HG02884 (cell line): ENCODE results near the gene ZNF575.

ENCODE experiments used
- ATAC-seq: cut with Tn5 transposase; IDR thresholded peaks from one replicate; pipeline ENCODE4 v1.9.1; 2021; ENCODE audit warnings: mild to moderate bottlenecking, moderate library complexity; ENCODE audit not compliant: unreplicated experiment

Gene ZNF575

GRCh38 chr19:43532962-43533545, at the start of gene ZNF575:
Gene ZNF575 (plus strand): TSS chr19:43533188. CDS start chr19:43534423, 1,235 bp downstream.
- ATAC-seq, result peak; percentile 48

GRCh38 chr19:43483281-43483680, 49.7 kb upstream of the ZNF575 start:
- ATAC-seq, result no peak

GRCh38 chr19:43485951-43486350, 47.0 kb upstream of the ZNF575 start:
- ATAC-seq, result no peak

- no peak for ATAC-seq
Observed at GRCh38 chr19:43486412-43486811, 46.6 kb upstream of the ZNF575 start.

- no peak for ATAC-seq
Observed at GRCh38 chr19:43488179-43488578, 44.8 kb upstream of the ZNF575 start.

GRCh38 chr19:43489310-43489709, 43.7 kb upstream of the ZNF575 start:
- no peak for ATAC-seq

- no peak for ATAC-seq
Observed at GRCh38 chr19:43489979-43490599, 42.9 kb upstream of the ZNF575 start.

GRCh38 chr19:43490759-43491158, 42.2 kb upstream of the ZNF575 start:
- ATAC-seq, result no peak

- no peak for ATAC-seq
Observed at GRCh38 chr19:43495082-43495481, 37.9 kb upstream of the ZNF575 start.

GRCh38 chr19:43496960-43497359, 36.0 kb upstream of the ZNF575 start:
- ATAC-seq, result no peak

GRCh38 chr19:43498233-43498842, 34.6 kb upstream of the ZNF575 start:
- no peak for ATAC-seq

- no peak for ATAC-seq
Observed at GRCh38 chr19:43499042-43499441, 33.9 kb upstream of the ZNF575 start.

GRCh38 chr19:43501661-43502418, 31.1 kb upstream of the ZNF575 start:
- ATAC-seq, result no peak

- ATAC-seq, result no peak
Observed at GRCh38 chr19:43502419-43502976, 30.5 kb upstream of the ZNF575 start.

GRCh38 chr19:43503501-43504425, 29.2 kb upstream of the ZNF575 start:
- peak; percentile 86 for ATAC-seq

GRCh38 chr19:43504426-43505185, 28.4 kb upstream of the ZNF575 start, which contains the start of gene PHLDB3:
Gene PHLDB3 (minus strand): TSS chr19:43504746. CDS start chr19:43504118, 628 bp downstream.
- ATAC-seq, result peak; percentile 24

GRCh38 chr19:43505186-43505456, 27.9 kb upstream of the ZNF575 start:
- no peak for ATAC-seq

GRCh38 chr19:43505941-43506340, 27.0 kb upstream of the ZNF575 start:
- ATAC-seq, result no peak

- no peak for ATAC-seq
Observed at GRCh38 chr19:43506629-43507028, 26.4 kb upstream of the ZNF575 start.

- ATAC-seq, result no peak
Observed at GRCh38 chr19:43507880-43508279, 25.1 kb upstream of the ZNF575 start.
